ENCODE data around the gene PRSS56. TPM values are rescaled to one million over a fixed set of nuclear protein-coding genes. Genes with fewer than 3 reads are reported as not detected.

PRSS56 gene
- total and polyA plus RNA-seq, 2 of the 13 experiments (the other 11 are each of a cell fraction or from before 2014, with no cell fraction given), result not detected

DNA sequence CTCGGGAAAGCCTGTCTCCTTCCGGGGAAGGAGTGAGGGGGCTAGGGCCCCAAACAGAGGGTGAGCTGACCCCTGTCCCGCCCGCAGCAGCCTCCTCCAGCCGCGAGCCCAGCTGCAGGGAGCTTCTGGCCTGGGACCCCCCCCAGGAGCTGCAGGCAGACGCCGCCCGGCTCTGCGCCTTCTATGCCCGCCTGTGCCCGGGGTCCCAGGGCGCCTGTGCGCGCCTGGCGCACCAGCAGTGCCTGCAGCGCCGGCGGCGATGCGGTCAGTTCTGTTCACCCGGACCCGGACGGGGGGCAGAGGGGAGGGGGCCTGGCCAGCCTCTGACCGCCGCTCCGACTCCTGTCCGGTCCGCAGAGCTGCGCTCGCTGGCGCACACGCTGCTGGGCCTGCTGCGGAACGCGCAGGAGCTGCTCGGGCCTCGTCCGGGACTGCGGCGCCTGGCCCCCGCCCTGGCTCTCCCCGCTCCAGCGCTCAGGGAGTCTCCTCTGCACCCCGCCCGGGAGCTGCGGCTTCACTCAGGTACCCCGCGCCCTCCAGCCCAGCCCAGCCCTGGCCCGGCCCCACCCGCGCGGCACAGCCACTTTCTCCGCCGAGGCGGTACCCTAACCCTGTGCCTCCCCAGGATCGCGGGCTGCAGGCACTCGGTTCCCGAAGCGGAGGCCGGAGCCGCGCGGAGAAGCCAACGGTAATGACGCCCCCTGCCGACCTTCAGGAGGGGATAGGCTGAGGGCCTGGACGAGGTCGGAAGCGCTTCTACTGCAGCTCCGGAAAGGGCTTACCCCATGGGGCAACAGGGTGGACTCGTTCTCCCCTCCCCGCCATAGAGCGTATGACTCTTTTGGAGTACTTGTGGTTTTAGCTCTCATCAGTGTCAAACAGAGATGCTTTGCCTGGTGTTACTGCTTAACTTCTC lies 3.8 kb downstream of the PRSS56 start (continued):
- TF ChIP-seq SAP130 (CRISPR knock-in tag; IDR thresholded peaks at IDR 0.05; ENCODE audit: low read depth) (peak; percentile 49), BCL6 (CRISPR knock-in tag; IDR thresholded peaks at IDR 0.05) (peak; percentile 29; the same call in 1 of the 2 replicates), ZNF777 (CRISPR knock-in tag; IDR thresholded peaks at IDR 0.05) (peak; percentile 50; the same call in 1 of the 2 replicates), ZNF607 (CRISPR knock-in tag; IDR thresholded peaks at IDR 0.05; ENCODE audit: borderline replicate concordance) (no peak), ZNF740 (CRISPR knock-in tag; IDR thresholded peaks at IDR 0.05) (no peak), SRSF1 (optimal IDR thresholded peaks at IDR 0.05; ENCODE audit: low read depth, low read length) (no peak), ZNF670 (CRISPR knock-in tag; IDR thresholded peaks at IDR 0.05; ENCODE audit: borderline replicate concordance) (no peak), TFDP1 (CRISPR knock-in tag; IDR thresholded peaks at IDR 0.05; ENCODE audit: borderline replicate concordance) (peak; percentile 20; the same call in 1 of the 2 replicates), ZNF414 (CRISPR knock-in tag; IDR thresholded peaks at IDR 0.05) (0 out of 2 replicates have a peak, but pooled peaks have one; percentile 36), ZNF747 (CRISPR knock-in tag; IDR thresholded peaks at IDR 0.05; ENCODE audit: borderline replicate concordance) (no peak), YEATS2 (CRISPR knock-in tag; IDR thresholded peaks at IDR 0.05; ENCODE audit: borderline replicate concordance) (0 out of 2 replicates have a peak, but pooled peaks have one; percentile 19), TCF7L2 (IDR thresholded peaks at IDR 0.05; ENCODE audit: low read depth, low read length) (no peak), SYNCRIP (IDR thresholded peaks at IDR 0.05; ENCODE audit: insufficient read depth, low read depth, low read length) (no peak), SKI (IDR thresholded peaks at IDR 0.05; ENCODE audit: partially characterized antibody) (no peak), MTA1 (CRISPR knock-in tag; IDR thresholded peaks at IDR 0.05; ENCODE audit: borderline replicate concordance) (peak; percentile 39; the same call in 1 of the 2 replicates)
- TF ChIP-seq, protein P1, sequence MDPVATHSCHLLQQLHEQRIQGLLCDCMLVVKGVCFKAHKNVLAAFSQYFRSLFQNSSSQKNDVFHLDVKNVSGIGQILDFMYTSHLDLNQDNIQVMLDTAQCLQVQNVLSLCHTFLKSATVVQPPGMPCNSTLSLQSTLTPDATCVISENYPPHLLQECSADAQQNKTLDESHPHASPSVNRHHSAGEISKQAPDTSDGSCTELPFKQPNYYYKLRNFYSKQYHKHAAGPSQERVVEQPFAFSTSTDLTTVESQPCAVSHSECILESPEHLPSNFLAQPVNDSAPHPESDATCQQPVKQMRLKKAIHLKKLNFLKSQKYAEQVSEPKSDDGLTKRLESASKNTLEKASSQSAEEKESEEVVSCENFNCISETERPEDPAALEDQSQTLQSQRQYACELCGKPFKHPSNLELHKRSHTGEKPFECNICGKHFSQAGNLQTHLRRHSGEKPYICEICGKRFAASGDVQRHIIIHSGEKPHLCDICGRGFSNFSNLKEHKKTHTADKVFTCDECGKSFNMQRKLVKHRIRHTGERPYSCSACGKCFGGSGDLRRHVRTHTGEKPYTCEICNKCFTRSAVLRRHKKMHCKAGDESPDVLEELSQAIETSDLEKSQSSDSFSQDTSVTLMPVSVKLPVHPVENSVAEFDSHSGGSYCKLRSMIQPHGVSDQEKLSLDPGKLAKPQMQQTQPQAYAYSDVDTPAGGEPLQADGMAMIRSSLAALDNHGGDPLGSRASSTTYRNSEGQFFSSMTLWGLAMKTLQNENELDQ (CRISPR knock-in tag; IDR thresholded peaks at IDR 0.05; ENCODE audit: borderline replicate concordance), result no peak
- TF ChIP-seq, protein P2, sequence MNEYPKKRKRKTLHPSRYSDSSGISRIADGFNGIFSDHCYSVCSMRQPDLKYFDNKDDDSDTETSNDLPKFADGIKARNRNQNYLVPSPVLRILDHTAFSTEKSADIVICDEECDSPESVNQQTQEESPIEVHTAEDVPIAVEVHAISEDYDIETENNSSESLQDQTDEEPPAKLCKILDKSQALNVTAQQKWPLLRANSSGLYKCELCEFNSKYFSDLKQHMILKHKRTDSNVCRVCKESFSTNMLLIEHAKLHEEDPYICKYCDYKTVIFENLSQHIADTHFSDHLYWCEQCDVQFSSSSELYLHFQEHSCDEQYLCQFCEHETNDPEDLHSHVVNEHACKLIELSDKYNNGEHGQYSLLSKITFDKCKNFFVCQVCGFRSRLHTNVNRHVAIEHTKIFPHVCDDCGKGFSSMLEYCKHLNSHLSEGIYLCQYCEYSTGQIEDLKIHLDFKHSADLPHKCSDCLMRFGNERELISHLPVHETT (CRISPR knock-in tag; conservative IDR thresholded peaks at IDR 0.05), result no peak
- TF ChIP-seq, protein P3, sequence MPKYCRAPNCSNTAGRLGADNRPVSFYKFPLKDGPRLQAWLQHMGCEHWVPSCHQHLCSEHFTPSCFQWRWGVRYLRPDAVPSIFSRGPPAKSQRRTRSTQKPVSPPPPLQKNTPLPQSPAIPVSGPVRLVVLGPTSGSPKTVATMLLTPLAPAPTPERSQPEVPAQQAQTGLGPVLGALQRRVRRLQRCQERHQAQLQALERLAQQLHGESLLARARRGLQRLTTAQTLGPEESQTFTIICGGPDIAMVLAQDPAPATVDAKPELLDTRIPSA (CRISPR knock-in tag; IDR thresholded peaks at IDR 0.05; ENCODE audit: borderline replicate concordance), result peak; percentile 45; the same call in 1 of the 2 replicates
- TF ChIP-seq, protein P4, sequence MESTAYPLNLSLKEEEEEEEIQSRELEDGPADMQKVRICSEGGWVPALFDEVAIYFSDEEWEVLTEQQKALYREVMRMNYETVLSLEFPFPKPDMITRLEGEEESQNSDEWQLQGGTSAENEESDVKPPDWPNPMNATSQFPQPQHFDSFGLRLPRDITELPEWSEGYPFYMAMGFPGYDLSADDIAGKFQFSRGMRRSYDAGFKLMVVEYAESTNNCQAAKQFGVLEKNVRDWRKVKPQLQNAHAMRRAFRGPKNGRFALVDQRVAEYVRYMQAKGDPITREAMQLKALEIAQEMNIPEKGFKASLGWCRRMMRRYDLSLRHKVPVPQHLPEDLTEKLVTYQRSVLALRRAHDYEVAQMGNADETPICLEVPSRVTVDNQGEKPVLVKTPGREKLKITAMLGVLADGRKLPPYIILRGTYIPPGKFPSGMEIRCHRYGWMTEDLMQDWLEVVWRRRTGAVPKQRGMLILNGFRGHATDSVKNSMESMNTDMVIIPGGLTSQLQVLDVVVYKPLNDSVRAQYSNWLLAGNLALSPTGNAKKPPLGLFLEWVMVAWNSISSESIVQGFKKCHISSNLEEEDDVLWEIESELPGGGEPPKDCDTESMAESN (CRISPR knock-in tag; conservative IDR thresholded peaks at IDR 0.05), result no peak

Measured in HepG2 (cell line).